ENCODE data around the gene HHLA2. TPM values are rescaled to one million over a fixed set of nuclear protein-coding genes. Genes with fewer than 3 reads are reported as not detected.
"Not testable (repeated sequence)": the region's sequence is repeated elsewhere in the genome, so short reads cannot be mapped to it uniquely, and the experiment has no call there.

The HHLA2 gene
- polyA plus RNA-seq, 5 donors, result 0.31 to 3.1 (median 2.2) TPM

- DNase-seq, result no peak
These were observed 46.6 kb downstream of the HHLA2 start for GRCh38 chr3:108342837-108343486.

GRCh38 chr3:108343491-108343890 is 47.1 kb downstream of the HHLA2 start:
- DNase-seq, result no peak

- no peak for DNase-seq
These were observed 49.3 kb downstream of the HHLA2 start for GRCh38 chr3:108345492-108346205.

- DNase-seq, result no peak
These were observed 50.2 kb downstream of the HHLA2 start for GRCh38 chr3:108346301-108347227.

GRCh38 chr3:108352176-108352575 is 55.8 kb downstream of the HHLA2 start:
- DNase-seq, result no peak

- no peak for DNase-seq
These were observed 58.2 kb downstream of the HHLA2 start for GRCh38 chr3:108354562-108354961.

GRCh38 chr3:108357042-108357441 is 60.7 kb downstream of the HHLA2 start:
- DNase-seq, result no peak

- DNase-seq, result no peak
These were observed 62.7 kb downstream of the HHLA2 start for GRCh38 chr3:108359011-108359410.

GRCh38 chr3:108376026-108376425 is 79.7 kb downstream of the HHLA2 start:
- no peak for DNase-seq

- no peak for DNase-seq
These were observed 81.0 kb downstream of the HHLA2 start for GRCh38 chr3:108377384-108377783.

GRCh38 chr3:108378153-108378951 is 82.0 kb downstream of the HHLA2 start:
- DNase-seq, result no peak

GRCh38 chr3:108378952-108379342 is 82.6 kb downstream of the HHLA2 start:
- not testable (repeated sequence) for DNase-seq

GRCh38 chr3:108380128-108380795 is 83.9 kb downstream of the HHLA2 start:
- no peak for DNase-seq

- no peak for DNase-seq
These were observed 85.3 kb downstream of the HHLA2 start for GRCh38 chr3:108381529-108382140.

- no peak for DNase-seq
These were observed 87.0 kb downstream of the HHLA2 start for GRCh38 chr3:108383306-108383705.

- no peak for DNase-seq
These were observed 90.7 kb downstream of the HHLA2 start for GRCh38 chr3:108387063-108387462.

- DNase-seq, result no peak
These were observed 92.1 kb downstream of the HHLA2 start for GRCh38 chr3:108388136-108389132.

- DNase-seq, result no peak
These were observed 93.0 kb downstream of the HHLA2 start for GRCh38 chr3:108389372-108389771.

- no peak for DNase-seq
These were observed 95.7 kb downstream of the HHLA2 start for GRCh38 chr3:108391917-108392593.

All from right lung (tissue), 5 donors.